ENCODE measurements around the gene FNDC8.
"Not testable (repeated sequence)": the region's sequence is repeated elsewhere in the genome, so short reads cannot be mapped to it uniquely, and the experiment has no call there.

The FNDC8 gene

GRCh38 chr17:35146214-35146833 is 24.9 kb downstream of the FNDC8 start:
- no peak for DNase-seq

- DNase-seq: no peak
These were observed 26.0 kb downstream of the FNDC8 start, which contains the start of gene UNC45B for GRCh38 chr17:35147375-35147905. Gene UNC45B (plus strand): TSS chr17:35147817. CDS start chr17:35148264, 447 bp downstream.

DNA sequence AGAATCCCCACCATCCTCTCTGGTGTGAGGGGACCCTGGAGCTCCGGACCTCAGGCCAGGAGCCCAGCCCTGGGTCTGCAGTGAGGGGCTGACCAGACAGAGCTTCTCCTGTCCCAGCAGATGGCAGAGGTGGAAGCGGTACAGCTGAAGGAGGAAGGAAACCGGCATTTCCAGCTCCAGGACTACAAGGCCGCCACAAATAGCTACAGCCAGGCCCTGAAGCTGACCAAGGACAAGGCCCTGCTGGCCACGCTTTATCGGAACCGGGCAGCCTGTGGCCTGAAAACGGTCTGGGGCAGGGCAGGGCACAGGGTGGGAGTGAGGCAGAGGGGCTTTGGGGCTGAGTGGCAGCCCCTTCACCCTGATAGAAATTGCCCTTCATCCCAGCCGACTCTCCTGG is 26.7 kb downstream of the FNDC8 start:
- DNase-seq: no peak

- no peak for DNase-seq
These were observed 28.5 kb downstream of the FNDC8 start for GRCh38 chr17:35149941-35150340.

GRCh38 chr17:35151080-35151479 is 29.7 kb downstream of the FNDC8 start:
- DNase-seq: not testable (repeated sequence)

DNA sequence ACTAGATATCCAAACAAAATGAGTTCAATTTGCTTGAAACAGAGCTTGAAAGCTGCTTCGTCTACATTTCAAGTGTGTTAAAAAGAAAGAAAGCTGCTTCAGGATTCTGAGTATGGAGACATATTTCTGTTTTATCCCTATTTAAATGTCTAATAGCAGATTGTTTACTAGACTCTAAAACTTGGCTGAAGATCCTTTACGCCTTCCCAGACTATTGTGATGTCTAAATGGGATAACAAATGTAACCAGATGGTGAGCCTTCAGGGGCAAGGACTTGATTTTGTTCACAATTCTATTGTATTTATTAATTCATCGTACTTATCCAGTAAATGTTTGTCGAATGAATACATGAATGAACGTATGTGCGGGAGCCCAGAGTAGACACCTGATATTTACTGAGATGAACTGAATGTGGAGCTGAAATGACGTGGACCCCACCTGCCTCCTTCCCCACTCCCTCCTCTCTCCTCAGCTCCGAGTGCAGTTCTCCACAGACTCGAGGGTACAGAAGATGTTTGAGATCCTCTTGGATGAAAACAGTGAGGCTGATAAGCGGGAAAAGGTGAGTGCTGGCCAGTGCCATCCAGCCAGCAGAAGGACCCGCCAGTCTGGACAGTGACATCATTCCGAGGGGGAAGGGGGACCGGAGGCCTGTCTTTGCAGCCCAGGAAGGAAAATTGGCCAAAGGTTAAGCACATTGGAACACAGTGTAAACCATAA is 31.2 kb downstream of the FNDC8 start:
- no peak for DNase-seq

- DNase-seq: no peak
These were observed 33.1 kb downstream of the FNDC8 start for GRCh38 chr17:35154196-35155165.

DNA sequence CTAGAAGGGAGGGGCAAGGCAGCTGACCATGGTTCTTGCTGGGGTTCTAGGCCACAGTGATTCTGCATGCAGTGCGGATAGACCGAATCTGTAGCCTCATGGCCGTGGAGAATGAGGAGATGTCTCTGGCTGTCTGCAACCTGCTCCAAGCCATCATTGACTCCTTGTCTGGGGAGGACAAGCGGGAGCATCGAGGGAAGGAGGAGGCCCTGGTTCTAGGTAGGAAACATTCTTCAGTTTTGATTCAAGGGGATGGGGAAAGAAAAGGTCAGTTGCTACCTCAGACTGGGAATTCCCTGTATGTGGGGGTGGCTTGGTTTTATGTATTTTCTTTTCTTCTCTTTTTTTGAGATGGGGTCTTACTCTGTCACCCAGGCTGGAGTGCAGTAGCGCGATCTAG is 33.8 kb downstream of the FNDC8 start:
- no peak for DNase-seq

DNA sequence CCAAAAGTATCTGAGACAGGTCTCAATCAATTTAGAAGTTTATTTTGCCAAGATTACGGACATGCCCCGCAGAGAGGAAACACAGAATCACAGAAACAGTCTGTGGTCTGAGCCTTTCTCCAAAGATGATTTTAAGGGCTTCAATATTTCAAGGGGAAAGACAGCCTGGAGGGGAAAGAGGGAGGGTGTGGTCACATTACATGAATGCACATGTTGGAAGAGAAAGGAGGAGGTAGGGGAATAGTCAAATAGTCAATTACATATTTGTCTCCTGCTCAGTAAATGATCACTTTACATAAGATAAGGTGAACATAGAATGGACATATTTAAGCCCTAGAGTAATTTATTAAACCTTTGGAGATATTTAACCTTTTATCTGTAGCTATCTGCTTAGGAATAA is 38.5 kb downstream of the FNDC8 start:
- no peak for DNase-seq

DNA sequence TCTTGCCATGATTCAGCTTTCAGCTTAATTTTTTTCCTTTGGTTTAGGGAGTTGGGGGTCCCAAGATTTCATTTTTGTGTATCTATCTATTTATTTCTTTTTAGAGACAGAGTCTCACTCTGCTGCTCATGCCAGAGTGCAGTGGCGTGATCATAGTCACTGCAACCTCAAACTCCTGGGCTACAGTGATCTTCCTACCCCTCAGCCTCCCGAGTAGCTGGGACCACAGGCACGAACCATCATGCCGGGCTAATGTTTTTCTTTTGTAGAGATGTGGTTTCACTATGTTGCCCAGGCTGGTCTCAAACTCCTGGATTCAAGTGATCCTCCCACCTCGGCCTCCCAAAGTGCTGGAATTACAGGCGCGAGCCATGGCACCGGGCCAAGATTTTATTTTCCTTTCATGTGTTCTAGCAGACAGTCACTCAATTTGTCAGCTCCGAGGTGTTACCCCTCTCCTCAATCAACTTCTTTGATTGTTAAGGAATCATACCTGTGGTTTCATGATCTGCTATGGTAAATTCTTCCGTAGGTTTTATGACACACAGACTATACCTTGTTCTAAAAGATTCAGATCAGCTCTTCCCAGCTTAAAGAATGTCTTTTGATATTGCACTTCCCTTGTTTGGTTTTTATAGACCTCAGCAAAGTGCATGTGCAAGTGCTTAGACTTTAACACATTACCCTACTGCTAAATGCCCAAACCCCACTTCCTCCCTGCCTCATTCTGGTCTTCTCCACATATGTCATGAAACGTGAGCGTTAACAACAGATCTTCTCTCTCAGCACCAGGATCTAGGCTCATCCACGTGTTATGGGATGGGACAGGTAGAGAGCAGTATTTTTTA is 39.2 kb downstream of the FNDC8 start:
- DNase-seq: no peak

DNA sequence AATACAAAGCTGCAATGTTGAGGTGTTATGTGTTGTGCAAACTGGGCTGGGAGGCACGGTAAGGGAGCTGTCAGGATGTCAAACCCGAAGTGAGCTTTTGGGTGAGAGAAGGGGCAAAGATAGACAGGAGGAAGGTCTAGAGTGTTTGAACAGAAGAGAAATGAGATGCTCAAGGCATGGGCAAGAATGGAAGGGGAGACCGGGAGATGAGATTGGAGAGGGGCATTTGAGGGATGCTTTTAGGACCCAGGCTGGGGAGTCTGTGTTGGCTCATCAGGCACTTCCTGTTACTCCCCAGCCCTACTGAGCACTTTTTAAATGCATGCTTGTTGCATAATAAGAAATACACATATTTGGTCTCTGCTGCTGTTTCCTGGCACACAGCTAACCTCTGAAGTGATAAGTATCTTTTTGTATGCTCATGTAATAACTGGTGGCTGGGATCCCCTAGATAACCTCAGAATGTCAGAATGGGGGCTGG is 39.9 kb downstream of the FNDC8 start:
- DNase-seq: no peak

DNA sequence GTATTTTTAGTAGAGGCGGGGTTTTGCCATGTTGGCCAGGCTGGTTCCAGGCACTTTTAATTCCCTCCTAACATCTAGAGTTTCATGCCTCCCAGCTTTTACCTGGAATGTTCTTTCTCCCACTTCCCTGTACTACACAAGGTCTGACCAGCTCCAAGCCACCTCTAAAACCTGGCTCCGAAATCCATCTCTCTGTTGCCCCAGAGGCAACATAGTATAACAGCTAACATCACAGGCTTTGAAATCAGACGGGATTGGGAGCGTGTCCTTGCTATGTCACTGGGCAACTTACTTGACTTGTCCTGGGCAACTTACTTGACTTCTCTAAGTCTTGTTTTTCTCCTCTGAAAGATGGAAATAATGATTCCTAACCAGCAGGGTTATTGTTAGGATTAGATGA is 41.3 kb downstream of the FNDC8 start:
- no peak for DNase-seq

DNA sequence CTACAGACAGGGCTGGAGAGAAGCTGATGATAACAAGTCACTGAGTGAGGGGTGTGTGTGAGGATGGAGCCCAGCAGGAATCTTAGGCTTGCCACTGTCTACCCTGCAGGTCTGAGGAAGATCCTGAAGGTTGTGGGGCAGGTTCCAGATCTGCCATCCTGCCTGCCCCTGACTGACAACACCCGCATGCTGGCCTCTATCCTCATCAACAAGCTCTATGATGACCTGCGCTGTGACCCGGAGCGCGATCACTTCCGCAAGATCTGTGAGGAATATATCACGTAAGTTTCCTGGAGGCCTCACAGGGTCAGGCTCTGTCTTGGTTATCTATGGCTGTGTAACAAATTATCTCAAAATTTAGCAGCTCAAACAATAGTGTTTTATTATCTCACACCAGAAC is 42.5 kb downstream of the FNDC8 start:
- DNase-seq: no peak

GRCh38 chr17:35164716-35165115 is 43.3 kb downstream of the FNDC8 start:
- no peak for DNase-seq

- DNase-seq: no peak
These were observed 45.1 kb downstream of the FNDC8 start for GRCh38 chr17:35166526-35166925.

- no peak for DNase-seq
These were observed 45.6 kb downstream of the FNDC8 start for GRCh38 chr17:35167046-35167445.

GRCh38 chr17:35167666-35168065 is 46.3 kb downstream of the FNDC8 start:
- DNase-seq: no peak

DNA sequence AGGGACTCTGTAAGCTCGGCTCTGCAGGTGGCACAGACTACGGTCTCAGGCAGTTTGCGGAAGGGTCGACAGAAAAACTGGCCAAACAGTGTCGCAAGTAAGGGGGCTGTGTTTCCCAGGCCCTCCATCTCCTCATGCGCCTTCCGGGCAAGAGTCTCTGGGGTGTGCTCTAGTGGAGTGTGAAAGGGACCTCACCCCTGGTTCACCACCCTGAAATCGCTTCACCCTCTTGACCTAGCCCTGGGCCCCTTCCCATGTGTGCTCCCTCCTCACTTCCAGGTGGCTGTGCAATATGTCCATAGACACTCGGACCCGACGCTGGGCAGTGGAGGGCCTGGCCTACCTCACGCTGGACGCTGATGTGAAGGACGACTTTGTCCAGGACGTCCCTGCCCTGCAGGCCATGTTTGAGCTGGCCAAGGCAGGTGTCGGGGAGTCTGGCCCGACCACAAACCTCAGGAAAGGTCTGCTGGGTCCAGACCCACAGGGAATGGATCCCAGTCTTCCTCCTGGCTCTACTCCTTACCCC is 48.5 kb downstream of the FNDC8 start:
- no peak for DNase-seq

DNA sequence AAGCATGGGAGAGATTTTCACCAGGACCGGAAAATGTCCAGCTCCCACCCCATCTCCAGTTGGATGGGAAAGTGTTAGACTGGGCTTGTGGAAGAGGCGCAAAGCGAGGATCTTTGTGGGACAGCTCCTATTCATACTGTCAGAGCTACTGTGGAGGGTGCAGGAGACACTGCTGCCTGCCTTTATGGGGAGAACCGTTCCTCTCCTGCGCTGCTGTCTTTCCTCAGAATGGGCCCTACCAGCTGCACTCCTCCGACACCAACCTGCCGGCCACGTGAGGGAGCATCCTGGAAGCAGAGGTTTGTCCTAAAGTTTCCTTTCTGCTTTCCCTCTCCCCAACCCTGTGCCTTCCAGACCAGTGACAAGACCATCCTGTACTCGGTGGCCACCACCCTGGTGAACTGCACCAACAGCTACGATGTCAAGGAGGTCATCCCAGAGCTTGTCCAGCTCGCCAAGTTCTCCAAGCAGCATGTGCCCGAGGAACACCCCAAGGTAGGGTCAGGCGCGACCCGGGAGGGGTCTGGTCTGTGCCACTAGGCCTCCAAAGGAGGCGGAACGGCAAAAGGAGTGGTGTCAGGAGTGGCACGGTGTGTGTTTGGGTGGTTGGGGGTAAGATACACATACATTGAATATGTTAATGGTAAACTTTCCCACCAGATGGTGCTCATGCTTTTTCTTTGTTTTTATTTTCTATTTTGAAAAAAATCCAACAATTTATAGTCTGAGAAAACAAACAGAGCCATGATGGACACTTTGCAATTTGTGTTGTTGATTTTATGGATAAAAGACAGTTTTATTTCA is 49.8 kb downstream of the FNDC8 start:
- no peak for DNase-seq

GRCh38 chr17:35171834-35172233 is 50.4 kb downstream of the FNDC8 start:
- no peak for DNase-seq

GRCh38 chr17:35172321-35172720 is 50.9 kb downstream of the FNDC8 start:
- DNase-seq: not testable (repeated sequence)

Data from NCI-H2029 (cell line).